ENCODE results near the gene KLF6. TPM values are rescaled to one million over a fixed set of nuclear protein-coding genes. Genes with fewer than 3 reads are reported as not detected.

The KLF6 gene
- total RNA-seq, 1 experiment from 2014 or later: 94.5 TPM

- H3K36me3 ChIP-seq (ENCODE audit: low read depth, low read length): no peaks in the 10 kb centered on the region
- H3K9me3 ChIP-seq (ENCODE audit: low read length): no peaks in the 10 kb centered on the region
- intact Hi-C loops (cut with micrococcal nuclease): no loop called here
- H3K79me2 ChIP-seq (ENCODE audit: low read length): no peaks in the 10 kb centered on the region
- H3K27ac ChIP-seq (ENCODE audit: low read length): peak overlapping the region; percentile 100
- H3K9me2 ChIP-seq (replicated peaks; ENCODE audit: low read length): no peaks in the 10 kb centered on the region
- peak overlapping the region; percentile 35; the same call in 1 of the 2 replicates for H3K4me2 ChIP-seq (ENCODE audit: low read length)
- peak; percentile 6; the same call in 1 of the 2 replicates for ATAC-seq
- no peaks in the 10 kb centered on the region for H4K20me1 ChIP-seq (ENCODE audit: low read length)
- H2AFZ ChIP-seq (ENCODE audit: low read length): no peak overlapping the region
- H3K27me3 ChIP-seq (ENCODE audit: low read length): no peaks in the 10 kb centered on the region
- peaks cover 54% of the 10 kb centered on the region for H3K4me1 ChIP-seq (ENCODE audit: insufficient read depth, low read length)
- no peak for TF ChIP-seq EZH2 (IDR thresholded peaks at IDR 0.05; ENCODE audit: low read length, unreplicated experiment)
- TF ChIP-seq EZH2phosphoT487 (IDR thresholded peaks at IDR 0.05; ENCODE audit: borderline replicate concordance, low read length): no peak
- no peak for TF ChIP-seq CTCF (conservative IDR thresholded peaks at IDR 0.05; ENCODE audit: low read depth, low read length)
- ChIA-PET POLR2A (ENCODE audit: unreplicated experiment) (interaction anchor here (0.6 to 0.7 kb wide), 2 partner anchors 11 to 300 kb away, joined by 3 read pairs; no protein-coding TSS in a partner anchor), CTCF (no interaction called here)
- peak; percentile 59 for DNase-seq
- H3K9ac ChIP-seq (ENCODE audit: low read length): peak overlapping the region; percentile 96
- BruUV-seq (replicated peaks): TSS peak; percentile 10
- peaks cover 5% of the 10 kb centered on the region for H3F3A ChIP-seq (ENCODE audit: low read length, unreplicated experiment)
- no peak overlapping the region for H3K4me3 ChIP-seq (ENCODE audit: low read length)
These were observed 18.8 kb downstream of the KLF6 start for GRCh38 chr10:3766046-3766756.

GRCh38 chr10:3765146-3765545 lies 19.9 kb downstream of the KLF6 start:
- ChIA-PET POLR2A (ENCODE audit: unreplicated experiment) (no interaction called here), CTCF (interaction anchor here (0.6 kb wide), 1 partner anchor 296 kb away, joined by 3 read pairs; no protein-coding TSS in a partner anchor)
- no peak for DNase-seq
- Histone ChIP-seq H3K9me2 (replicated peaks; ENCODE audit: low read length) (no peaks in the 10 kb centered on the region), H3K27ac (ENCODE audit: low read length) (peak overlapping the region; percentile 100), H3K9ac (ENCODE audit: low read length) (peak overlapping the region; percentile 96), H3K27me3 (ENCODE audit: low read length) (no peaks in the 10 kb centered on the region), H3K9me3 (ENCODE audit: low read length) (no peaks in the 10 kb centered on the region), H3K36me3 (ENCODE audit: low read depth, low read length) (no peaks in the 10 kb centered on the region), H2AFZ (ENCODE audit: low read length) (no peak overlapping the region), H3K79me2 (ENCODE audit: low read length) (no peaks in the 10 kb centered on the region), H4K20me1 (ENCODE audit: low read length) (no peaks in the 10 kb centered on the region), H3K4me2 (ENCODE audit: low read length) (0 out of 2 replicates have a peak overlapping the region, but pooled peaks have one; percentile 44), H3K4me3 (ENCODE audit: low read length) (no peak overlapping the region), H3F3A (ENCODE audit: low read length, unreplicated experiment) (peaks cover 5% of the 10 kb centered on the region), H3K4me1 (ENCODE audit: insufficient read depth, low read length) (peaks cover 62% of the 10 kb centered on the region)
- ATAC-seq: no peak
- no TSS peak for BruUV-seq (replicated peaks)
- TF ChIP-seq EZH2 (IDR thresholded peaks at IDR 0.05; ENCODE audit: low read length, unreplicated experiment): no peak
- intact Hi-C loops (cut with micrococcal nuclease): no loop called here

GRCh38 chr10:3764626-3765112 lies 20.3 kb downstream of the KLF6 start:
- Histone ChIP-seq H3K9me2 (replicated peaks; ENCODE audit: low read length) (no peaks in the 10 kb centered on the region), H3K9me3 (ENCODE audit: low read length) (no peaks in the 10 kb centered on the region), H3K9ac (ENCODE audit: low read length) (peak overlapping the region; percentile 96), H3F3A (ENCODE audit: low read length, unreplicated experiment) (peaks cover 5% of the 10 kb centered on the region), H3K4me3 (ENCODE audit: low read length) (no peak overlapping the region), H3K36me3 (ENCODE audit: low read depth, low read length) (no peaks in the 10 kb centered on the region), H4K20me1 (ENCODE audit: low read length) (no peaks in the 10 kb centered on the region), H3K27me3 (ENCODE audit: low read length) (no peaks in the 10 kb centered on the region), H2AFZ (ENCODE audit: low read length) (no peak overlapping the region), H3K4me1 (ENCODE audit: insufficient read depth, low read length) (peaks cover 62% of the 10 kb centered on the region), H3K4me2 (ENCODE audit: low read length) (peak overlapping the region; percentile 44), H3K79me2 (ENCODE audit: low read length) (no peaks in the 10 kb centered on the region), H3K27ac (ENCODE audit: low read length) (peak overlapping the region; percentile 100)
- no peak for ATAC-seq
- no TSS peak for BruUV-seq (replicated peaks)
- peak; percentile 25 for DNase-seq
- ChIA-PET CTCF (interaction anchor here (0.6 kb wide), 1 partner anchor 296 kb away, joined by 3 read pairs; no protein-coding TSS in a partner anchor), POLR2A (ENCODE audit: unreplicated experiment) (interaction anchor here (0.6 kb wide), 1 partner anchor 223 kb away, joined by 4 read pairs; no protein-coding TSS in a partner anchor)
- TF ChIP-seq CTCF (conservative IDR thresholded peaks at IDR 0.05; ENCODE audit: low read depth, low read length) (no peak), EZH2phosphoT487 (IDR thresholded peaks at IDR 0.05; ENCODE audit: borderline replicate concordance, low read length) (no peak), EZH2 (IDR thresholded peaks at IDR 0.05; ENCODE audit: low read length, unreplicated experiment) (no peak)
- intact Hi-C loops (cut with micrococcal nuclease): loop anchor here (5.0 kb wide), 2 partner anchors 232 to 297 kb away; no protein-coding TSS in a partner anchor

Data from PC-3 (cell line).